SK-N-SH (cell line): ENCODE measurements around the gene SCOC. TPM values are rescaled to one million over a fixed set of nuclear protein-coding genes. Genes with fewer than 3 reads are reported as not detected.

Experiments used
- CTCF ChIA-PET: fragments of 300-600, 350-600 bp; formaldehyde crosslinking; extraction: SDS; loops from one replicate; lab custom pipeline; 2021; lab: Yijun Ruan, JAX
- POLR2A ChIA-PET: fragments of 350-600 bp; sonication (Branson Sonifier 250); formaldehyde crosslinking; extraction: SDS; loops from one replicate; lab custom pipeline; 2020; ENCODE audit warnings: antibody characterized with exemption, inconsistent platforms; lab: Yijun Ruan, JAX
- DNase-seq: peaks from one replicate; pipeline ENCODE4 v3.0.0; 2012
- H2AFZ ChIP-seq: fragments of 200-600 bp; sonication (generic); 2 replicates; pipeline ENCODE4 v1.8.1; 2016; ENCODE audit warnings: antibody characterized with exemption, mild to moderate bottlenecking, low read depth
- H3F3A ChIP-seq: fragments of 200-600 bp; sonication (generic); replicated peaks from 2 replicates; pipeline ENCODE3; 2016; ENCODE audit warnings: antibody characterized with exemption, mild to moderate bottlenecking; ENCODE audit not compliant: insufficient read depth
- H3K27ac ChIP-seq, 2 experiments: fragments of 200-500 bp in 1 of 2; fragments of 200-600 bp in 1 of 2; sonication (Bioruptor generic) in 1 of 2; sonication (generic), shearing (Covaris generic) in 1 of 2; 2 replicates each; pipeline versions ENCODE4 v1.5.1 to v1.6.1; 2014 to 2016; ENCODE audit warnings: low read depth in 2 of 2, inconsistent platforms in 1 of 2, low read length in 1 of 2, mild to moderate bottlenecking in 1 of 2, mixed read lengths in 1 of 2
- H3K27me3 ChIP-seq: fragments of 200-600 bp; sonication (generic), shearing (Covaris generic); 2 replicates; pipeline ENCODE4 v1.6.1; 2016; ENCODE audit warnings: mixed run types; ENCODE audit not compliant: insufficient read depth
- H3K36me3 ChIP-seq, 2 experiments: fragments of 200-500 bp in 1 of 2; fragments of 200-600 bp in 1 of 2; sonication (Bioruptor generic) in 1 of 2; sonication (generic) in 1 of 2; replicated peaks in 1 of 2; 2 replicates each; pipeline versions ENCODE3 to v1.5.1; 2014 to 2016; ENCODE audit warnings: low read length in 1 of 2, mild to moderate bottlenecking in 1 of 2; ENCODE audit not compliant: insufficient read depth in 2 of 2, control insufficient read depth in 1 of 2
- H3K4me1 ChIP-seq, 2 experiments: fragments of 200-500 bp in 1 of 2; fragments of 200-600 bp in 1 of 2; sonication (Bioruptor generic) in 1 of 2; sonication (generic), shearing (Covaris generic) in 1 of 2; 2 replicates each; pipeline versions ENCODE4 v1.5.1 to v1.6.1; 2014 to 2016; ENCODE audit warnings: low read depth in 1 of 2, low read length in 1 of 2, mixed run types in 1 of 2; ENCODE audit not compliant: insufficient read depth in 2 of 2, control insufficient read depth in 1 of 2
- H3K4me2 ChIP-seq: fragments of 200-600 bp; sonication (generic), shearing (Covaris generic); 2 replicates; pipeline ENCODE4 v1.6.1; 2017; ENCODE audit warnings: mixed run types
- H3K4me3 ChIP-seq, 2 experiments: fragments of 200-500 bp in 1 of 2; fragments of 200-600 bp in 1 of 2; sonication (Bioruptor generic) in 1 of 2; sonication (generic), shearing (Covaris generic) in 1 of 2; 2 replicates each; pipeline versions ENCODE4 v1.5.1 to v1.8.1; 2014 to 2016; ENCODE audit warnings: low read depth in 2 of 2, inconsistent platforms in 1 of 2, low read length in 1 of 2, mild to moderate bottlenecking in 1 of 2, mixed read lengths in 1 of 2, moderate library complexity in 1 of 2
- H3K79me2 ChIP-seq: fragments of 200-600 bp; sonication (generic); 2 replicates; pipeline ENCODE4 v1.8.1; 2017; ENCODE audit warnings: mild to moderate bottlenecking; ENCODE audit not compliant: insufficient read depth
- H3K9ac ChIP-seq: fragments of 200-600 bp; sonication (generic); 2 replicates; pipeline ENCODE4 v1.6.1; 2017; ENCODE audit warnings: mixed run types
- H3K9me2 ChIP-seq: fragments of 200-600 bp; sonication (generic); 2 replicates; pipeline ENCODE4 v1.6.1; 2017; ENCODE audit warnings: mixed run types
- H3K9me3 ChIP-seq: fragments of 200-600 bp; sonication (generic); 2 replicates; pipeline ENCODE4 v1.6.1; 2017; ENCODE audit warnings: mixed run types, mild to moderate bottlenecking, moderate library complexity
- H4K20me1 ChIP-seq: fragments of 200-600 bp; sonication (generic); 2 replicates; pipeline ENCODE4 v1.6.1; 2017; ENCODE audit warnings: mild to moderate bottlenecking, mixed run types; ENCODE audit not compliant: insufficient read depth
- ELF1 ChIP-seq: IDR thresholded peaks from 2 replicates; pipeline ENCODE4 v1.4.0; 2012
- EP300 ChIP-seq, 2 experiments: IDR thresholded peaks; 2 replicates each; pipeline versions ENCODE4 v1.4.0 to v1.6.1; 2012; ENCODE audit warnings: borderline replicate concordance in 1 of 2, low read depth in 1 of 2, low read length in 1 of 2
- FOSL2 ChIP-seq: IDR thresholded peaks from 2 replicates; pipeline ENCODE4 v1.4.0; 2012; ENCODE audit warnings: low read depth, mild to moderate bottlenecking, moderate library complexity, borderline replicate concordance
- FOXM1 ChIP-seq: IDR thresholded peaks from 2 replicates; pipeline ENCODE4 v1.4.0; 2012; ENCODE audit warnings: low read depth, mild to moderate bottlenecking
- GABPA ChIP-seq: IDR thresholded peaks from 2 replicates; pipeline ENCODE4 v1.4.0; 2012; ENCODE audit warnings: low read depth, mild to moderate bottlenecking
- JUND ChIP-seq: IDR thresholded peaks from 2 replicates; pipeline ENCODE4 v1.4.0; 2012
- NFIC ChIP-seq: IDR thresholded peaks from 2 replicates; pipeline ENCODE4 v1.4.0; 2012; ENCODE audit warnings: borderline replicate concordance
- NRF1 ChIP-seq: IDR thresholded peaks from 2 replicates; pipeline ENCODE4 v1.6.1; 2012; ENCODE audit warnings: low read depth, mild to moderate bottlenecking, low read length
- RAD21 ChIP-seq: IDR thresholded peaks from 2 replicates; pipeline ENCODE4 v1.6.1; 2012; ENCODE audit warnings: mild to moderate bottlenecking, low read length
- RFX5 ChIP-seq: IDR thresholded peaks from 2 replicates; pipeline ENCODE4 v1.6.1; 2012; ENCODE audit warnings: mild to moderate bottlenecking, improper control_type of control experiment, low read length
- RXRA ChIP-seq: IDR thresholded peaks from 2 replicates; pipeline ENCODE4 v1.4.0; 2012; ENCODE audit warnings: low read depth, mild to moderate bottlenecking, borderline replicate concordance
- TEAD4 ChIP-seq: IDR thresholded peaks from 2 replicates; pipeline ENCODE4 v1.4.0; 2012; ENCODE audit warnings: mild to moderate bottlenecking, borderline replicate concordance; ENCODE audit not compliant: insufficient read depth
- YY1 ChIP-seq: IDR thresholded peaks from 2 replicates; pipeline ENCODE4 v1.4.0; 2012; ENCODE audit warnings: low read depth, mild to moderate bottlenecking
- WGBS: methylation state at CpG from one replicate; pipeline ENCODE4 v1.1.6; 2017; ENCODE audit warnings: low lambda C conversion rate; 5-methylcytosine and 5-hydroxymethylcytosine counted together
- polyA plus RNA-seq, 3 experiments: library from polyadenylated mRNA; depleted of rRNA; stranded (reverse); fragments of >200 nt; gene quantifications; 2 replicates each; pipeline ENCODE4 v1.2.3, GENCODE V29; 2012
- TF ChIP-seq, protein P1 (sequence below): IDR thresholded peaks from 2 replicates; pipeline ENCODE4; 2012
- TF ChIP-seq, protein P2 (sequence below): IDR thresholded peaks from 2 replicates; pipeline ENCODE4 v1.4.0; 2012; ENCODE audit warnings: low read depth, borderline replicate concordance
- TF ChIP-seq, protein P3 (sequence below): fragments of 150-350 bp; IDR thresholded peaks from 2 replicates; pipeline ENCODE4 v1.6.1; 2016; ENCODE audit warnings: mild to moderate bottlenecking, low read depth, low read length

The SCOC gene
- polyA plus RNA-seq, 1 of the 3 experiments (the other 2 are of a cell fraction): 16.0 TPM

DNA sequence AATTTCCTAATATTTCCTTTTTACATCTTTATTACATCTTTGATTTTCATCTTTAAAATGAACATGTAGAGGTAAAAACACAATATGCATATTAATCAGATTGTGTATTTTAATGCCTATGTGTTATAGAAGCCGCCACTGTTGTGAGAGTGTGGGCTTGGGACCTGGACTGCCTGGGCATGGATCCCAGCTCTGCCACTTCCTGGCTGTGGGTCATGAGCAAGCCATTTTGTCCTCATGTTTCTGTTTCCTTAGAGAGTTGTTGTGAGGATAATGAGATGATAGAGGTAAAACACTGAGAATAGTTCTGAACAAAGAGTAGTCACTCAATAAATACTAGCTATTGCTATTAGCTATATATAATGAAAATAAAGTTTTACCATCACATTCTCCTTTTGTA lies 38.4 kb upstream of the SCOC start:
- no peaks in the 10 kb centered on the region for H3K9me3 ChIP-seq
- CTCF ChIA-PET: interaction anchor here (0.9 to 1.3 kb wide), 3 partner anchors 9 to 25 kb away, joined by 3 to 6 read pairs (median 3); no protein-coding TSS in a partner anchor
- 93% methylated on average over 1 of the region's 1 CpG for WGBS
- H3K4me2 ChIP-seq: no peak overlapping the region
- H4K20me1 ChIP-seq: no peaks in the 10 kb centered on the region
- no peak overlapping the region for H3K4me3 ChIP-seq
- H3K9ac ChIP-seq: no peak overlapping the region
- H3K79me2 ChIP-seq: no peaks in the 10 kb centered on the region
- no peak overlapping the region for H2AFZ ChIP-seq
- DNase-seq: no peak
- POLR2A ChIA-PET: no interaction called here
- no peaks in the 10 kb centered on the region for H3K36me3 ChIP-seq
- H3K4me1 ChIP-seq: no peaks in the 10 kb centered on the region
- no peaks in the 10 kb centered on the region for H3F3A ChIP-seq
- TF ChIP-seq TEAD4: no peak
- no peak for TF ChIP-seq NFIC
- no peak for TF ChIP-seq JUND
- TF ChIP-seq NRF1: no peak
- TF ChIP-seq FOSL2: no peak
- no peak for TF ChIP-seq RXRA
- H3K9me2 ChIP-seq: no peaks in the 10 kb centered on the region
- H3K27ac ChIP-seq: no peak overlapping the region
- no peaks in the 10 kb centered on the region for H3K27me3 ChIP-seq

DNA sequence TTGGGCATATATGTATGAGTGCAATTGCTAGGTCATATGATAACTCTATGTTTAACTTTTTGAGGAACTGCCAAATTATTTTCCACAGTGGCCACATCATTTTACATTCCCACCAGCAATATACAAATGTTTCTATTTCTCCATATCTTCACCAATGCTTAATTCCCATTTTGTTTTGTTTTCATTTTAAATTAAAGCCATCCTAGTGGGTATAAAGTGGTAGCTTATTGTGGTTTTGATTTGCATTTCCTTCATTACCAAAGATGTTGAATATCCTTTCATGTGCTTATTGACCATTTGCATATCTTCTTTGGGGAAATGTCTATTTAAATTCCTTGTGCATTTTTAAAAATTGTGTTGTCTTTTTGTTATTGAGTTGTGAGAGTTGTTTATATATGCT lies 36.7 kb upstream of the SCOC start:
- Histone ChIP-seq H3F3A (no peaks in the 10 kb centered on the region), H4K20me1 (no peaks in the 10 kb centered on the region), H3K9me3 (no peaks in the 10 kb centered on the region), H3K9me2 (no peaks in the 10 kb centered on the region), H3K36me3 (no peaks in the 10 kb centered on the region), H2AFZ (no peak overlapping the region), H3K79me2 (no peaks in the 10 kb centered on the region), H3K4me3 (no peak overlapping the region), H3K4me1 (no peaks in the 10 kb centered on the region), H3K9ac (no peak overlapping the region), H3K4me2 (no peak overlapping the region), H3K27ac (no peak overlapping the region), H3K27me3 (no peaks in the 10 kb centered on the region)
- POLR2A ChIA-PET: no interaction called here
- CTCF ChIA-PET: no interaction called here
- no peak for DNase-seq
- no peak for TF ChIP-seq EP300 (IDR thresholded peaks at IDR 0.05; ENCODE audit: borderline replicate concordance in 1 of 2, low read depth in 1 of 2, low read length in 1 of 2)
- TF ChIP-seq, protein P1, sequence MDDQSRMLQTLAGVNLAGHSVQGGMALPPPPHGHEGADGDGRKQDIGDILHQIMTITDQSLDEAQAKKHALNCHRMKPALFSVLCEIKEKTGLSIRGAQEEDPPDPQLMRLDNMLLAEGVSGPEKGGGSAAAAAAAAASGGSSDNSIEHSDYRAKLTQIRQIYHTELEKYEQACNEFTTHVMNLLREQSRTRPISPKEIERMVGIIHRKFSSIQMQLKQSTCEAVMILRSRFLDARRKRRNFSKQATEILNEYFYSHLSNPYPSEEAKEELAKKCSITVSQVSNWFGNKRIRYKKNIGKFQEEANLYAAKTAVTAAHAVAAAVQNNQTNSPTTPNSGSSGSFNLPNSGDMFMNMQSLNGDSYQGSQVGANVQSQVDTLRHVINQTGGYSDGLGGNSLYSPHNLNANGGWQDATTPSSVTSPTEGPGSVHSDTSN: no peak

DNA sequence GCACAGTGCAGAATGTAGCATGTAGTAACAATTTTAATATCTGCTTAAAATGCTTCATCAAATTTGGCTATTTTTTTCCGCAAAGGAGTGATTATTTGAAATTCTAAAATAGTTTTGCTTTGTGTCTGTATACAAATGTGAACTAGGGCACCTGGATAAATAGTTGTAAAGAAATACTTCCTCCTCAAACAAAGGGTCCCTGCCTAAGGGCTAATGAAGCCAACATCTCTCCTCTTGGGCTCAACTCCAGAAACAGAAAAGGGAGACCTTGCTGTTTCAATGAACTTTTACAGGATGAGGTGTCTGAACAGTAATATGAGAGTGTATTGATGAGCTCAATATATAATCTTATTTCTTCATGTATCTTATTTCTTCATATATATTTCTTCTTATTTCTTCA lies 30.8 kb upstream of the SCOC start:
- no peaks in the 10 kb centered on the region for H3K9me3 ChIP-seq
- H3K27ac ChIP-seq: no peak overlapping the region
- H3K4me2 ChIP-seq: no peak overlapping the region
- no peak overlapping the region for H3K4me3 ChIP-seq
- ChIA-PET POLR2A (no interaction called here), CTCF (interaction anchor here (1.4 to 3.3 kb wide), 2 partner anchors 13 to 17 kb away, joined by 10 to 11 read pairs; no protein-coding TSS in a partner anchor)
- H3K36me3 ChIP-seq: no peaks in the 10 kb centered on the region
- H3F3A ChIP-seq: no peaks in the 10 kb centered on the region
- no peaks in the 10 kb centered on the region for H3K9me2 ChIP-seq
- no peaks in the 10 kb centered on the region for H4K20me1 ChIP-seq
- no peaks in the 10 kb centered on the region for H3K79me2 ChIP-seq
- H3K9ac ChIP-seq: no peak overlapping the region
- H2AFZ ChIP-seq: no peak overlapping the region
- DNase-seq: no peak
- 75% methylated on average over 1 of the region's 1 CpG for WGBS
- TF ChIP-seq, protein P2, sequence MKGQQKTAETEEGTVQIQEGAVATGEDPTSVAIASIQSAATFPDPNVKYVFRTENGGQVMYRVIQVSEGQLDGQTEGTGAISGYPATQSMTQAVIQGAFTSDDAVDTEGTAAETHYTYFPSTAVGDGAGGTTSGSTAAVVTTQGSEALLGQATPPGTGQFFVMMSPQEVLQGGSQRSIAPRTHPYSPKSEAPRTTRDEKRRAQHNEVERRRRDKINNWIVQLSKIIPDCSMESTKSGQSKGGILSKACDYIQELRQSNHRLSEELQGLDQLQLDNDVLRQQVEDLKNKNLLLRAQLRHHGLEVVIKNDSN: no peak
- TF ChIP-seq, protein P3, sequence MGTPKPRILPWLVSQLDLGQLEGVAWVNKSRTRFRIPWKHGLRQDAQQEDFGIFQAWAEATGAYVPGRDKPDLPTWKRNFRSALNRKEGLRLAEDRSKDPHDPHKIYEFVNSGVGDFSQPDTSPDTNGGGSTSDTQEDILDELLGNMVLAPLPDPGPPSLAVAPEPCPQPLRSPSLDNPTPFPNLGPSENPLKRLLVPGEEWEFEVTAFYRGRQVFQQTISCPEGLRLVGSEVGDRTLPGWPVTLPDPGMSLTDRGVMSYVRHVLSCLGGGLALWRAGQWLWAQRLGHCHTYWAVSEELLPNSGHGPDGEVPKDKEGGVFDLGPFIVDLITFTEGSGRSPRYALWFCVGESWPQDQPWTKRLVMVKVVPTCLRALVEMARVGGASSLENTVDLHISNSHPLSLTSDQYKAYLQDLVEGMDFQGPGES: no peak
- TF ChIP-seq RFX5: no peak
- no peak for TF ChIP-seq JUND
- TF ChIP-seq YY1: no peak
- no peak for TF ChIP-seq RAD21
- TF ChIP-seq GABPA: no peak
- no peak for TF ChIP-seq ELF1
- no peak for TF ChIP-seq NRF1
- TF ChIP-seq NFIC: no peak
- no peak for TF ChIP-seq FOXM1
- H3K4me1 ChIP-seq: peaks cover 0 to 4% of the 10 kb centered on the region in 2 experiments; a peak in 1 of 4 replicates
- H3K27me3 ChIP-seq: no peaks in the 10 kb centered on the region; the same call in 1 of the 2 replicates
